HepG2 (cell line): ENCODE data around the gene RHOT2. TPM values are rescaled to one million over a fixed set of nuclear protein-coding genes. Genes with fewer than 3 reads are reported as not detected.
A peak's percentile ranks its signal among the peaks of the same experiment; 100 is the strongest.

ENCODE experiments used
- CEBPG ChIP-seq: IDR thresholded peaks from 2 replicates; pipeline ENCODE4 v1.6.1; 2016
- ELF1 ChIP-seq: sonication (generic); formaldehyde crosslinking; IDR thresholded peaks from 2 replicates; pipeline ENCODE4 v1.4.0; 2020; ENCODE audit warnings: missing genetic modification reagents
- HNRNPLL ChIP-seq: fragments of 200-400 bp; formaldehyde crosslinking; IDR thresholded peaks from 2 replicates; pipeline ENCODE4 v1.6.1; 2017; ENCODE audit warnings: mild to moderate bottlenecking, low read depth, low read length; ENCODE audit not compliant: poor library complexity, severe bottlenecking
- MXD1 ChIP-seq: sonication (generic); formaldehyde crosslinking; IDR thresholded peaks from 2 replicates; pipeline ENCODE4 v1.4.0; 2020; ENCODE audit warnings: mild to moderate bottlenecking, missing genetic modification reagents
- PHF5A ChIP-seq: IDR thresholded peaks from one replicate; pipeline ENCODE4 v1.6.1; 2018; ENCODE audit warnings: low read depth, missing genetic modification reagents; ENCODE audit not compliant: unreplicated experiment
- RARG ChIP-seq: sonication (generic); formaldehyde crosslinking; IDR thresholded peaks from 2 replicates; pipeline ENCODE4 v1.4.0; 2020; ENCODE audit warnings: low read depth, mild to moderate bottlenecking, missing genetic modification reagents
- TRIM22 ChIP-seq: fragments of 450-650 bp; IDR thresholded peaks from 2 replicates; pipeline ENCODE4 v1.6.1; 2017
- ZHX2 ChIP-seq, 2 experiments: sonication (generic) in 1 of 2; formaldehyde crosslinking in 1 of 2; IDR thresholded peaks; 2 replicates each; pipeline versions ENCODE4 v1.6.1 to v1.9.0; 2014 to 2022; ENCODE audit warnings: antibody characterized with exemption in 1 of 2, borderline replicate concordance in 1 of 2, inconsistent platforms in 1 of 2, low read depth in 1 of 2, missing genetic modification reagents in 1 of 2
- ZNF362 ChIP-seq: sonication (generic); formaldehyde crosslinking; IDR thresholded peaks from 2 replicates; pipeline ENCODE4 v1.4.0; 2020; ENCODE audit warnings: missing genetic modification reagents, mild to moderate bottlenecking, borderline replicate concordance
- ZNF550 ChIP-seq: sonication (generic); formaldehyde crosslinking; IDR thresholded peaks from 2 replicates; pipeline ENCODE4 v1.4.0; 2020; ENCODE audit warnings: mild to moderate bottlenecking, missing genetic modification reagents, borderline replicate concordance
- ZNF574 ChIP-seq: sonication (generic); formaldehyde crosslinking; IDR thresholded peaks from 2 replicates; pipeline ENCODE4 v1.4.0; 2020; ENCODE audit warnings: missing genetic modification reagents
- ZNF772 ChIP-seq: sonication (generic); formaldehyde crosslinking; IDR thresholded peaks from 2 replicates; pipeline ENCODE4 v1.5.0; 2020; ENCODE audit warnings: mild to moderate bottlenecking, missing genetic modification reagents
- ZNF800 ChIP-seq: sonication (generic); formaldehyde crosslinking; IDR thresholded peaks from 2 replicates; pipeline ENCODE4 v1.4.0; 2020; ENCODE audit warnings: missing genetic modification reagents
- polyA plus RNA-seq, 8 experiments: library from polyadenylated mRNA; depleted of rRNA in 3 of 8; stranded (reverse) in 7 of 8; unstranded in 1 of 8; fragments of >200 nt; fragmentation: Illumina TruSeq in 4 of 8; extraction: Trizol in 4 of 8; gene quantifications; 2 replicates each; pipeline versions ENCODE4 v1.2.1 to v1.2.3, GENCODE V29; 2011 to 2016; ENCODE audit warnings: low read depth in 4 of 8, missing spikeins in 1 of 8, mixed read lengths in 1 of 8; ENCODE audit not compliant: insufficient read depth in 1 of 8
- total RNA-seq, 5 experiments: library from RNA; depleted of rRNA; stranded (reverse); fragments of >200 nt; fragmentation: Illumina TruSeq; extraction: Trizol; gene quantifications; 2 replicates each; pipeline ENCODE4 v1.2.3, GENCODE V29; 2016; ENCODE audit warnings: low read depth in 1 of 5

The RHOT2 gene
- total and polyA plus RNA-seq, 2 of the 13 experiments (the other 11 are each of a cell fraction or from before 2014, with no cell fraction given), result 63.6 to 76.9 TPM

GRCh38 chr16:641326-642188 is 26.4 kb upstream of the RHOT2 start, which contains the start of gene MCRIP2 (continued):
- TF ChIP-seq ZHX2 (IDR thresholded peaks at IDR 0.05; ENCODE audit: low read depth) (peak; percentile 41; the same call in 1 of the 2 replicates), ZHX2 (CRISPR knock-in tag; IDR thresholded peaks at IDR 0.05; ENCODE audit: borderline replicate concordance) (no peak), ZNF362 (CRISPR knock-in tag) (no peak), MXD1 (CRISPR knock-in tag) (peak; percentile 44; the same call in 1 of the 2 replicates), PHF5A (CRISPR knock-in tag) (peak; percentile 31), ZNF574 (peak; percentile 42), RARG (CRISPR knock-in tag) (no peak), ZNF772 (peak; percentile 83; the same call in 1 of the 2 replicates), ZNF550 (CRISPR knock-in tag) (no peak), ELF1 (CRISPR knock-in tag) (no peak), CEBPG (CRISPR knock-in tag) (no peak), HNRNPLL (peak; percentile 84), ZNF800 (CRISPR knock-in tag) (no peak), TRIM22 (no peak)
